Measurements from ENCODE around the gene NMNAT1. TPM values are rescaled to one million over a fixed set of nuclear protein-coding genes. Genes with fewer than 3 reads are reported as not detected.

The NMNAT1 gene
- total and polyA plus RNA-seq, 2 donors (not counting 1 experiment from before 2014, with no cell fraction given), result 11.5 to 17.2 TPM

Other genes with a start within 250 kb of the NMNAT1 start
- 78.6 and 115 TPM in 2 replicates for gene CLSTN1, start 119.5 kb upstream of the NMNAT1 start, total RNA-seq
- gene CLSTN1, start 119.5 kb upstream of the NMNAT1 start, polyA plus RNA-seq, result 57.4 and 65.3 TPM in 2 replicates
- 16.4 and 16.5 TPM in 2 replicates for gene CTNNBIP1, start 33.2 kb upstream of the NMNAT1 start, total RNA-seq
- 19.0 and 27.6 TPM in 2 replicates for gene CTNNBIP1, start 33.2 kb upstream of the NMNAT1 start, polyA plus RNA-seq
- 26.9 and 31.6 TPM in 2 replicates for gene LZIC, start 84 bp upstream of the NMNAT1 start, total RNA-seq
- gene LZIC, start 84 bp upstream of the NMNAT1 start, polyA plus RNA-seq, result 27.5 and 33.5 TPM in 2 replicates
- not detected in 2 replicates for gene RBP7, start 53.8 kb downstream of the NMNAT1 start, total RNA-seq
- gene RBP7, start 53.8 kb downstream of the NMNAT1 start, polyA plus RNA-seq, result 0.36 TPM in 1 of 2 replicates, not detected in the other
- gene UBE4B, start 89.5 kb downstream of the NMNAT1 start, total RNA-seq, result 28.2 and 30.7 TPM in 2 replicates
- gene UBE4B, start 89.5 kb downstream of the NMNAT1 start, polyA plus RNA-seq, result 21.9 and 28.9 TPM in 2 replicates

Data from fibroblast of lung (primary cell).